Tongue (tissue), 2 donors: Measurements from ENCODE around the gene ERGIC1. TPM values are rescaled to one million over a fixed set of nuclear protein-coding genes. Genes with fewer than 3 reads are reported as not detected.
A peak's percentile ranks its signal among the peaks of the same experiment; 100 is the strongest.
"Not testable (repeated sequence)": the region's sequence is repeated elsewhere in the genome, so short reads cannot be mapped to it uniquely, and the experiment has no call there.

ENCODE experiments used
- DNase-seq: peaks from one replicate; pipeline ENCODE4 v3.0.0-alpha.2; 2015
- total RNA-seq: library from RNA; depleted of rRNA; stranded (reverse); fragments of >200 nt; gene quantifications from one replicate; pipeline ENCODE4 v1.2.3, GENCODE V29; 2014

Gene ERGIC1
- total RNA-seq, 1 donor from 2014 or later, result 67.5 TPM

DNA sequence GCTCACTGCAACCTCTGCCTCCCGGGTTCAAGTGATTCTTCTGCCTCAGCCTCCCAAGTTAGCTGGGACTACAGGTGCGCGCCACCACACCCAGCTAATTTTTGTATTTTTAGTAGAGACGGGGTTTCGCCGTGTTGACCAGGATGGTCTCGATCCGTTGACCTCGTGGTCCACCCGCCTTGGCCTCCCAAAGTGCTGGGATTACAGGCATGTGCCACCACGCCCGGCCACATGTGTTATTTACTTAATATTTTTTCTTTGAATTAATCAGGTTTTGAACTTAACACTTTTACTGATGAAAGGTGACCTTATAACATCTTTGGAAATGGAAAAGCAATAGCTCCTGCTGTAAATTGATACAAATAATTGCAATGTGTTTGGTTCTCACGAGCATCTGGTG lies 13.5 kb downstream of the ERGIC1 start:
- not testable (repeated sequence) for DNase-seq

DNA sequence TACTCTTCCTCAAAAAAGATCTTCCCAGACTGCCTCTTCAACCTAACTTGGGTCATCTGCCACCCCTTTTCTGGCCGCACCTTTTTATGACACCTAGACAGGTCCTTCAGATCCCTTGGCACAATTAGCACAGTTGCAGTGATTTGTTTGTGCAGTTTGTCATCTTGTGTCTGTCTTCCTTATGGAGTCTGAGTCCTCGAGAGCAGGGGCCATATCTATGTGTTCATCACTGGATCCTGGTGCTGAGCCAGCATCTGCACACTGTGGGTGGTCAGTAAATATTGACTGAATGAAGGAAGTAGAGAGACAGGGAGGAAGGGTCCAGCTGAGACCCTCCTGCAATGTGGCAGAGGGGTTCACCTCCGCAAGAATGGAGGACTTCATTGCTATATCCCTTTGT lies 14.4 kb downstream of the ERGIC1 start:
- DNase-seq, result no peak

DNA sequence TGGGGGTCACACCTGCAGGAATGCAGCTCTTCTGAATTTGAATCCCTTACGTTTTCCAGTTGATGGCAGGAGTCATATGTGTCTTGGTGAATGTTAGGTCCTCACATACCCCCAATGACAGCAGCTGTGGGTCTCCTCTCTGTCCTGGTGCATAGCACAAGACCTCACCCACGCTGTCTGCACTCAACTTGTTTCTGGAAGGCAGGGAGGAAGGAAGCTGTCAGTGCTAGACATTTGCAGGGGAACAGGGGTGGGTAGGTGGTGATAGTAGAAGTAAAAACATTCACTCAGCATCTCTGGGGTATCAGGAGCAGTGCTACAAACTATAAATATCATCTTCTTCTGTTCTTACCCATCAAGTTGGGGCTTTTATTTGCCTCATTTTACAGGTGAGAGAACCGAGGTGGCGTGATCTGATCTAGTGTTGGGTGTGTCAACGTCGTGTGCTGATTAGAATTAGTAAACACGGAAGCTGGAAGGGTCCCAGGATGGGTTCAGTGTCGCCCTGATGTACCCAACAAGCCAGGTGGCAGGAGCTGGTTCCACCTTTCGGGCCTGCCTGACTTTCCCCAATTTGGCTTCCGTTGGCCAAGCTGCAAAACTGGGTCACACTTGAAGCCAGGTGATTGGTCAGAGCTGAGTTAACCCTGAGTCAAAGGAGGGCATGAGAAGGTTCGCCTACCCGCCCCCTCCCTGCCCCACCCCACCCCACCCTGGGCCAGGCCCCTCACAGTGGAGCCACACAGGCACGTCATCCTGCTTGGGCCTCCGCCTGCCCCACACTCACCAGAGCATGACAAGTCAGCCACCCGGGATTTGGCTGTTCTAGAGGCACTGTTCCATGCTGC lies 15.8 kb downstream of the ERGIC1 start:
- DNase-seq, result no peak

DNA sequence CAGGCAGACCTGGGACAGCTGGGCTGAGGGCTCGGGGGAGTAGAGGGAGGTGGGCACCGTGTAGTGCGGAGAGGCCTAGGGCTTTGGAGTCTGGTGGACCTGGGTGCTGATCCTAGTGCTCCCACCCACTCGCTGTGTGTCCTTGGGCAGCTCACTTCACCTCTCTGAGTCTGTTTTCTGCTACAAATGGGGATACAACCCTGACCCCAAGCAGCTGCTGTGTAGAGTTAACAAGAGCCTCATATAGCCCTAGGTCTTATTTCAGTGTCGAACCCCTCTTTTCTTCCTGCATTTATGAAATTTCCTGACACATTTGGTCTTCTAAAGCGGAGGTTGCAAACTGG lies 16.4 kb downstream of the ERGIC1 start:
- DNase-seq, result no peak

DNA sequence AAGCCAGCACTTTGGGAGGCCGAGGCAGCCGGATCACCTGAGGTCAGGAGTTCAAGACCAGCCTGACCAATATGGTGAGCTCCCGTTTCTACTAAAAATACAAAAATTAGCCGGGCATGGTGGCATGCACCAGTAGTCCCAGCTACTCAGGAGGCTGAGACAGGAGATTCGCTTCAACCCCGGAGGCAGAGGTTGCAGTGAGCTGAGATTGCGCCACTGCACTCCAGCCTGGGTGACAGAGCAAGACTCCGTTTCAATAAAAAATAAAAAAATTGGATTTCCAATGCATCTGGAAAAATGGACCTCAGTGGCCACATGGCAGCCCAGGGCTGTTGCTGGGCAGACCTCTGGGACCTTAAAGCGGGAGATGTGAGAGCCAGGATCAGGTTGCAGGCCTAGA lies 17.2 kb downstream of the ERGIC1 start:
- DNase-seq, result not testable (repeated sequence)

DNA sequence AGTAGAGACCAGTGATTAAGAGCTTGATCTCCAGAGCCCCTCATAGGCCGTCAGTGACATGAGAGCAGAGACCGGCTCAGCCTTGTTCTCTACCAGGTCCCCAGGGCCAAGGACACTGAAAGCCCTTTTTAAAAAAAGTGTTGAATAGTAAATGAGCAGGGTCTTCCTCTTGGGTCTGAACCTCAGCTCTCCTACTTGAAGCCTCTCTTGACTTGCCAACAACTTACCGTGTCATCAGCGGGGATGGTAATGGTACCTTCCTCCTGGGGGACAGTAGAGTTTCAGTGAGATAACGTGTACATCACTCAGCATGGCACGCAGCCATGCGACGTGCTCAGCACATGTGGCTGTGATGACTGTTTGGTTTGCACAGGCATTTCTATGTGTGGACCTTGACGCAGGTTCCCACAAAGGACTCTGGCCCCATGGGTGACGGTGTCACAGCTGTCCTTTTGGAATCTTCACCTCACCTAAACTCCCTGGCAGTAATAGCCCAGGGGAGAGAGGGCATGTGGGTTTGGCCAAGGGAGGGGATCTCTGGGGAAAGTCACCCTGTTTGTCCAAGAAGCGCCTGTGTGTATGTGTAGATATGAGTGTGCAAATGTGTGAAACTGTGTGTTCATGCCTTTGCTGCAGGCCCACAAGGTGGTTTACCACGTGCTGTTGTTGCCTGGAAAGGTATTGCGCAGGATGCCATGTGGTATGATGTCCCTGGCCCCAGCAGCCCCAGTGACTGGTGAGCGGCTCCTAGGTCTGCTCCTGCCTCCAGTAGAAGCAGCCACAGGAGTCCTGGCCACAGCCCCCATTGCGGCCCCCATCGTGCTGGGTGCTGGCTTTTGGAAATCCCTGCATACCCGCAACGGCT lies 18.7 kb downstream of the ERGIC1 start:
- DNase-seq, result no peak

DNA sequence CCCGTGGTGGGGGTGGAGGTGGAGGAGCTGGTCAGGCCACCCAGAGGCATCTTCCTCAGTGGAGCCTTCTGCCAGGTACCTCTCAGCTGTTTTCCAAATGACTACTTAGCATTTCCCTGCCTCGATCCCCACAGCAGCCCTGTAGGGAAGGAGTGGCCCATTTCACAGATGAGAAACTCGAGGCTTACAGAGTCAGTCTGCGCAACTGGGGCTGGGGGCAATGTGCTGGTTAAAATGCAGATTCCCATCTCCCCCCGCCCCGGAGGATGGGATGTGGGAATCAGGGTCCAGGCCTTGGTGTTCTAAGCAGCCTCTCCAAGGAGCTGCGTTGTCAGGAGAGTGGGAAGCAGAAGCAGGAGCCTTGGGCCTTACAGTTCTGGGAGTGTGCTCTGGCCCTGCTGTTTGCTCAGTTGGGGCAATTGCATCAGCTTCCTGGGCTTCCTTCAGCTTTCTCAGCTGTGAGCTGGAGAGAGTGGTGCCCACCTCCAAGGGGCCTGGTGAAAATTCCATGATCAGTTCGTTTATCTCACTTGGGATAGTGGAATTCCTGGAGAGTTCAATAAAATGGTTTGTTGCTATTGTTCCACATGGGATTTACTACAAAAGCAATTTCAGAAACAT lies 19.4 kb downstream of the ERGIC1 start:
- DNase-seq, result no peak

DNA sequence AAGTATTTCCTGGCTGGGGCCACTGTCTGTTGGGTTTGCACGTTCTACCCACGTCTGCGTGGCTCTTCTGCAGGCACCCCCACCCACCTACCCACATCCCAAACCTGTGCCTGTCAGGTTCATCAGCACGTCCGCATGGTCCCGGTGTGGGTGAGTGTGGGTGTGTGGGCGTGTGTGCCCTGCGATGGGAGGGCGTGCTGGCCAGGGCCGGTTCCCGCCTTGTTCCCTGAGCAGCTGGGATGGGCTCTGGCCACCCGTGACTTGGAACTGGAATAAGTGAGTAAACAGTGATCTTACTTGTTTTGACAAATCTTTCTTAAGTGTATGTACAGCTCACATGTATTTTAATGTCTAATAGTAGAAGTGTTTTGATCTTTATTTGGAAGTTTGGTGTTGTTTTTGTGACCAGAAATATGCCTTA lies 20.4 kb downstream of the ERGIC1 start:
- peak; percentile 50 for DNase-seq

DNA sequence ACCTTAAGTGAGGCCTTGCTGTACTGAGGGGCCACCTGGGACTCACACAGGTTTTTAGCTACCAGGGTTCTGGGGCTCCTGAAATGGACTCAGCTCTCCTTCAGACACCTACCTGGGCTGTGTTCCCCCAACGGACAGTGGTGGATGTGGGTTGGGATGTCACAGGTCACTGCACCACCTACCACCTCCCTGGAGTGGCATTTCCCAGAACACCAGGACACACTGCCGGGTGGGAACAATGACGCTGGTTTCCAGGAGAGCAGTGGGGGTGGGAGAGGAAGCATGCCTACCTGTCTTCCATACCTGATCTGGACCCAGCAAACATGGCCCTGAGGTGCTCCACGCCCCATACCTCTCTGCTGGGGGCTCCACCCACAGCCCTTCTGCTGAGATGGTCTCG lies 20.9 kb downstream of the ERGIC1 start:
- no peak for DNase-seq

DNA sequence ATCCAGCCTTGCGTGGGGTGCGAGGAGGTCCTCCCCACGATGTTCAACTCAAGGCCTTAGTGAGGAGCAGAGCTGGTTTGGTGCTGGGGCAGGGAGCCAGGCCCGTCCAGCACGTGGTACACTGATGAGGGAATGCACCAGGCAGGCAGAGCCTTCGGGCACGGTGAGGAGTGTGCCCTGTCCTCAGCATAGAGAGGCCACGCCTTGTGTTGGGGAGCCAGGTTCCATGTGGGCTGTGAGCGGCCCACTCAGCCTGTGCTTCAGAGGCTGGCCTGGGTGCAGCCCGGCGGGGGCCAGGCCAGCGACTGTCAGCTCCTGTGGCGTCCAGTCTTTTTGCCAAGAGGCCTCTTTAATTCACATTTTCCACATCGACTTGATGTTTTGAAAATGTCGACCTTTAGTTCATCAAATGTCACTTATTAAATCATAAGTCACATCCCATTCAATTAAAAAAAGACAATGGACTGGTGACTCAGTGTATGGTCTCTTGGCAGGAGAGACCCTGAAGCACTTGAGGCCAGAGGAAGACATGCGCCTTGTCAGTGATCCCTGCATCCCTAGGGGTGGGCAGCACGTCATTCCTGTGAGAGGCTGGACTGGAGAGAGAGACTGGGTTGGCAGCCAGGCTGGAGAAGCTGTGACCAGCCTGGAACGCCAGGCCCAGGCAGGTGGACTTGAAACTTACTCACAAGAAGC lies 21.7 kb downstream of the ERGIC1 start:
- DNase-seq, result no peak

DNA sequence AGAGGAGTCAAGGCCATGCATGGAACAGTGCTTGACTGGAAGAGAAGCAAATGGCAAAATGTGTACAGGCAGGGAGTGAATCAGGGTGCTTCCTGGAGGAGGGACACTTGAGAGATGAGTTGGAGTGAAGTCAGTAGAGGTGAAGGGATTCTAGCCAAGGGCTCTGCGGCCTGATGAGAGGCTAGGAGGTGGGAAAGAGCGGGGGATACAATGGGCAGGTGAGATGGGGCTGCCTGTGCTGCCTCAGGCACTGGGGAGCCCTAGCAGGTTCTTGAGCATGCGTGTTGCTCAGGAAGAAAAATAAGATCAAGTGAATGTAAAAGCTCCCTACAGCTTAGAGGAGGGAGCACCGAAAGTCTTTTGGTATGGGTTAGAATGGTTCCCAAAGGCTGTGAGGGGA lies 22.3 kb downstream of the ERGIC1 start:
- DNase-seq, result no peak

DNA sequence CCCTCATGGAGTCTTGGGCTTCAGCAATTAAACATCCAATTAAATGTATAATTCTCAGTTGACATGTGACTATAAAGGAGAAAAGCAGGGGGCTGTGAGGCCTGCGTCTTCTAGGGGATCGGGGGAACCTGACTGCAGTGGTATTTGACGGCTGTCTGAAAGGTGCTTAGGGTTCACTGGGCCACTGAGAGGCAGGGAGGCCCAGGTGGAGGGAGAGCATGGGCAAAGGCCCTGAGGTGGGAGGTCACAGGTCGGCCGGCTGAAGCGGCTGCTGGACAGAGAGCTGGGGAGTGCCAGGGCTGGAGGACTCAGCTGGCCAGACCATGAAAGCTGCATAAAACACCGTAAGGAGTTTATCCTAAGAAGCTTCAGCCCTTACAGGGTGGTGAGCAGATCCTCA lies 23.9 kb downstream of the ERGIC1 start:
- DNase-seq, result no peak

DNA sequence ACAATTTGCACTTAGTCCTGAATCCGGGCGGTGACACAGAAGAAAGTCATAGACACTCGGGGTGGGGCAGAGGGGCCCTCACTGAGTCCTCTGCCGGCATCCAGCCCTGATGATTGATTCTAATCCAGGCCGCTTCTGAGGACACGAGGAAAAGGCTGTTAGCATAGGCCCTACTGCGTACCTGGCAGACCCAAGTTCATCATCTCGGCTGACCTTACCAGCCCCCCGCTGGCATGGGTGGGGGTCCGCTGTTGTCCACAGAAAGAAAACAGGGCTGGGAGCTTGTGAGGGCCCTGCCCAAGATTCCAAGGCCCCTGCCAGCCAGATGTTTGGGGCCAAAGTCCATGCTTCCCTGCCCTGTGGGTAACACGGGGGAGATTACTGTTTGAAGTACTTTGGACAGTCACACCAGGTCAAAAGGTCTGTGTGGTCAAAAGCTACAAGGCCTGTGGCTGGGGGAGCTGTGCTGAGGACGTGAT lies 24.5 kb downstream of the ERGIC1 start:
- no peak for DNase-seq

DNA sequence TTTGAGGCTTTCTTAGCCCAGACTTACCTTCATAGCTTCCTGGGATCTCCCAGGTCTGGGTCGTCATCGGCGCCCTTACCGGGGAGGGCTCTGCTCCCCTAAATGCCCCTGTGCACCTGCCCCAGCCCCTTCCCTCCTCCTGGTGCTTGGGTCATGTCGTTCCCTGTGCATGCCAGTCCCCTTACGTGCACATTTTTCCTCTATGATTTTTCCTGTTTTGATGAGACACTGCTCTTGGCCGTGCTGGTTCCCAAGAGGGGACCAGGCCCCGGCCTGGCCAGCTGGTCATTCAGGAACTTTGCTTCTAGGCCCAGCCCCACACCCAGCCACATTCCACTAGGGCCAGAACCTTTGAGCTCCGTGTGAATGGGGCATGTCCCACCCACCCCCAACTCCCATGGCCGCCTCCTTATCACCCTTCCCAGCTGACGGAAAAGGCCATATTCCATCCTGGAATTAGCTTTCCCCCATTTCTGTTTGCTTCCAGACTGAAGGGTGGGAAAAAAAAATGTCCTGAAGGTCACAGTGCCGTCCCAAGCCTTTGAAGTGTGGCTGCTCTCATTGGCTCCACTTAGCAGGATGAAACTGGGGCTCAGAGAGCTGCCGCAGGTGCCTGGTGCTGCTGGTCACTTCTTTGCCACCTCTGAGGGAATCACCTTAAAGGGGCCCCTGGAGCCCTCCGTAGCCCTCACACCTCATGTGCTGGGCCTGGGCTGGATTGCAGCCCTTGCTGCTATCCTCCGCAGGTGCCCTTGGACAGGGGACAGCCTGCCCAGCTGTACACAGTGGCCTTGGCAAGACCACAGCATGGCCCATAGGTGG lies 25.1 kb downstream of the ERGIC1 start:
- no peak for DNase-seq

DNA sequence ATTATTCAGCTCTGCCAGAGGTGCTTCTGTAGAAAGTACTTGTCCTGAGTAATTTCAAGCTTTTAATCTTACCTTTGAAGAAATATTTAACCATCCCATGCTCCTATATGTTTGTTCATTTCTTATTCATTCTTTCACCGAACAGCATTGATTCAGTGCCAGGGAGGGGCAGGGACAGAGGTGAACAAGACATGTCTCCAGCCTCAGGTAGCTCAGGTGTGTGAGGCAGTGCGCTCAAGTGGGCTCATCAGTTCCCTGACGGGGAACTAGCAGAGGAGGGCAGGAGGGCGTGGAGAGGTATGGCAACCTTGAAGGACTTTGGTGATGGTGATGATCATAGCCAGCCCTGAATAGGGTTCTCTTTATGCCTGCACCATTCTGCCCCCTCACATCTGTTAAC lies 25.9 kb downstream of the ERGIC1 start:
- no peak for DNase-seq

DNA sequence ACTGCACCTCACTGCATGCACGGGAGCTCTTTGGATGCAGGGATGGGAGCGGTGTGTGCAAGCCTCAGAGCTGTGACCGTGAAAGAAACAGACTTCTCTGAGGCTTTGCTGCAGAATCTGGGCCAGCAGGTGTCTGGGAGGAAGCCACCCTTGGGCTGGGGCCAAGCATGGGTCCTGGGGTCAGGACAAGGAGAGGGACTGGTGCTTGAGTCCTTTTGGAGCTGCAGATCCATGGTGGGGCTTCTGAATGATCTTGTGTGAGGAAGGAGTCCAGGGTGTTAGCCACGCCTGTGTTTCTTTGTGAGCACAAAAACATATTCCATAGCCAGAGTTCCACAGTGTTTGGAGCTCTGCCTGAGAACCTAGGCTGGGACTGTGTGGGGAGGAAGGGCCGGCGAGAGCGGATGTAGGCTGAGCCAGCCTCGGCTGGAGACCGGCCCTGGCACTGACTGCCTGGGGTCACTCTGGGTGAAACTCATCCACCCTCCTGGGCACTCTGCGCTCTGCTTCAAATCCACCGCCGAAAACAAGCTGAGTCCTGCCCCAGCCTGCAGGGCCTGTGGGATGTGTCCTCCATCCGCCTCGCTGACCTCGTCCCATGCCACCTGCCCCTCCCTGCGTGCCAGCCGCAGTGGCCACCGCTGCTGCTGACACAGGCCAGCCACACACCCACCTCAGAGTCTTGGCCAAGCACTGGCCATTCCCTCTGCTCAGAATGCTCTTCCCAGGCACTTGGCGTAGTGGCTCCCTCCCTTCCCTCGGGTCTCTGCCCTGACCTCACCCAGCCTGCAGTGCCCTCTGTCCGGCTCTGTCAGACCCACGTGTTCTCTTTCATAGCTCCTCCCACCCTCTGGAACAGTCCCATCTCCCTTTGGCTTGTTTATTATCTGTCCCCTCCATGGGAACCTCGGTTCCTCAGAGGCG lies 26.7 kb downstream of the ERGIC1 start:
- peak; percentile 65 for DNase-seq

DNA sequence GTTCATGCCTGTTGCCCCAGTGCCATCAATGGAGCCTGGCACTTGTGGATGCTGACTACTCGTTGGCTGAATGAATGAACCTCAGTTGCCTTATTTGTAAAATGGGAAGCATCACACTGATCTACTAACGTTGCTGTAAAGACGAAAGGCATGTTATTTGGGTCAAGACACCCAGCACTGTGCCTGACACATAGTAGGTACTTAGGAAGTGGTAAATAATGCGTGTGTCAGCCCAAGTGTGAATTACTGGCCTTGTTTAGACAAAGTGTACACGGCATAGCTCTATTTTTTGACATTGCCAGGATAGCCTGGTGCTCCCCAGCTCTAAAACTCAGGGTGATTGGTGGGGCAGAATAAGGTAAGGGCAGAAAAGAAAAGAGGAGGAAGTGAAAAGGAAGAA lies 27.4 kb downstream of the ERGIC1 start:
- DNase-seq, result no peak

DNA sequence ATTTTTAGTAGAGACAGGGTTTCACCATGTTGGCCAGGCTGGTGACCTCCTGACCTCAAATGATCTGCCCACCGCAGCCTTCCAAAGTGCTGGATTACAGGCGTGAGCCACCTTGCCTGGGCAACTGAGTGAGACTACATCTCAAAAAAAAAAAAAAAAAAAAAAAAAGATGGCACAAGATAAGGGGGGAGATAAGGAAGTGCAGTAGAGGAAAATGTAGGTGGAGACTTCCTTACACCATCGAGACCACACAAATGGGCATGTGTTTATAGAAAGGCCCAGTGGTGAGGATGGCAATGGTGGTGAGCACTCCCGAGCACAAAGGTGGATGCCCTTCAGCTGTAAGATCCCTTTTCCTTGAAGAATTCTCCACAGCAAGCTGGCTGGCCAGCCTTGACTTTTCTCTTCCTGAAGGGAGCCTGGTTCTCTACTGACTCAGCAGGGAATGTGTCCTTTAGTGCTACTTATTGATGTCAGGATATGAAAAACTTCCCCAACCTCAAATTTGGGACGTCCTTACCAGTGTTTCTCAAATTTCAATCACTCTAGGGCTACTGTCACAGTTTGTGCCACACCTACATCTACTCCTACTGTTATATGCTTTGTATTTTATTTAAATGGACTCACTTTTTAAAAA lies 28.2 kb downstream of the ERGIC1 start:
- no peak for DNase-seq

DNA sequence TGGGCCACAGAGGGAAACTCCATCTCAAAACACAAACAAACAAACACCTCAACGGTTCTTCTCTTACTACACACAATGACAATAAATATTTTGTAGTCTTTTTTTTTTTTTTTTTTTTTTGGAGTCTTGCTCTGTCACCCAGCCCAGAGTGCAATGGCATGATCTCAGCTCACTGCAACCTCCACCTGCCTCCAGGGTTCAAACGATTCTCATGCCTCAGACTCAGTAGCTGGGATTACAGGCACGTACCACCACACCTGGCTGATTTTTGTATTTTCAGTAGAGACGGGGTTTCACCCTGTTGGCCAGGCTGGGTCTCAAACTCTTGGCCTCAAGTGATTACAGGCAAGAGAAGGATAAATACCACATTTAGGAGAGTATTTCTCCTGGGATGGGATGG lies 30.1 kb downstream of the ERGIC1 start:
- not testable (repeated sequence) for DNase-seq

DNA sequence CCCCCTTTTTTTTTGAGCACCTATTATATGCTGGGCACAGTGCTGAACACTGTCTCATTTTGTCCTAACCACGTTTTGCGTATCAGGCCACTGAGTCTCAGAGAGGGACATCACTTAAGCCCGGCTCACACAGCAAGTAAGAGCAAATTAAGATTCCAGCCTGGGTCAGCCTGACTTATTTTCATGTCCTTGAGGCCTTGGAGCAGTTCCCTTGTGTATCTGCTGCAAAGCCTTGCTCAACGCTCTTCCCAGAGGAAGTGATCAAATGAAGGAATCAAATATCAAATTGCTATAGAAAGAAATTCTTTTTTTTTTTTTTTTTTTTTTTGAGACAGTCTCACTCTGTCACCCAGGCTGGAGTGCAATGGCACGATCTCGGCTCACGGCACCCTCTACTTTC lies 30.7 kb downstream of the ERGIC1 start:
- DNase-seq, result no peak
